Panc1 (cell line): ENCODE data around the gene ZNF672. TPM values are rescaled to one million over a fixed set of nuclear protein-coding genes. Genes with fewer than 3 reads are reported as not detected.

Experiments used
- ATAC-seq: fragments of 200-7000 bp; cut with Tn5 transposase; 2 replicates; pipeline ENCODE4 v1.9.1; 2020; ENCODE audit warnings: mild to moderate bottlenecking, moderate library complexity
- BruUV-seq: library from RNA; stranded (reverse); fragments of 400-500 nt; replicated peaks from 2 replicates; lab custom pipeline; 2021; lab: Mats Ljungman, UMichigan
- CTCF ChIA-PET: fragments of 300-600 bp; sonication (Branson Sonifier 250); formaldehyde crosslinking; loops from one replicate; lab custom pipeline; 2022; ENCODE audit warnings: antibody characterized with exemption; lab: Charles Lee
- POLR2A ChIA-PET: fragments of 300-600 bp; sonication (Branson Sonifier 250); formaldehyde crosslinking; loops from one replicate; lab custom pipeline; 2022; ENCODE audit warnings: antibody characterized with exemption; lab: Charles Lee
- DNase-seq: peaks from one replicate; pipeline ENCODE4 v3.0.0-alpha.2; 2010; ENCODE audit warnings: low read depth, low spot score
- H3K27ac ChIP-seq: 2 replicates; pipeline ENCODE4 v1.5.1; 2011; ENCODE audit warnings: mild to moderate bottlenecking, low read length, inconsistent platforms
- H3K27me3 ChIP-seq: fragments of 200-500 bp; sonication (Bioruptor generic); 2 replicates; pipeline ENCODE4 v1.6.0; 2014; ENCODE audit warnings: low read length, inconsistent platforms; ENCODE audit not compliant: control insufficient read depth, insufficient read depth
- H3K36me3 ChIP-seq: fragments of 200-500 bp; sonication (Bioruptor generic); 2 replicates; pipeline ENCODE4 v1.5.1; 2014; ENCODE audit warnings: inconsistent platforms, mild to moderate bottlenecking, low read length, moderate library complexity; ENCODE audit not compliant: control insufficient read depth, insufficient read depth
- H3K4me1 ChIP-seq: 2 replicates; pipeline ENCODE4 v1.5.1; 2011; ENCODE audit warnings: inconsistent platforms, mild to moderate bottlenecking, low read length, moderate library complexity; ENCODE audit not compliant: control insufficient read depth, insufficient read depth
- H3K4me3 ChIP-seq, 2 experiments: 2 replicates each; pipeline ENCODE4 v1.5.1; 2011 to 2012; ENCODE audit warnings: low read depth in 2 of 2, low read length in 2 of 2, mild to moderate bottlenecking in 2 of 2, inconsistent platforms in 1 of 2, moderate library complexity in 1 of 2
- H3K9me3 ChIP-seq: fragments of 200-500 bp; sonication (Bioruptor generic); 2 replicates; pipeline ENCODE4 v1.5.1; 2014; ENCODE audit warnings: low read depth, mild to moderate bottlenecking, inconsistent platforms, low read length, moderate library complexity; ENCODE audit not compliant: control insufficient read depth, insufficient read depth
- CTCF ChIP-seq: fragments of 450-650 bp; IDR thresholded peaks from 2 replicates; pipeline ENCODE4 v1.5.1; 2017; ENCODE audit warnings: mild to moderate bottlenecking
- POLR2AphosphoS5 ChIP-seq: IDR thresholded peaks from 2 replicates; pipeline ENCODE4 v1.6.1; 2012; ENCODE audit warnings: mild to moderate bottlenecking, low read depth, low read length, moderate library complexity
- REST ChIP-seq, 2 experiments: IDR thresholded peaks; 2 replicates each; pipeline ENCODE4 v1.6.1; 2011 to 2012; ENCODE audit warnings: low read depth in 2 of 2, control low read depth in 1 of 2, low read length in 1 of 2, mild to moderate bottlenecking in 1 of 2, moderate library complexity in 1 of 2; ENCODE audit not compliant: insufficient read depth in 1 of 2
- TCF7L2 ChIP-seq: IDR thresholded peaks from 2 replicates; pipeline ENCODE4 v1.6.1; 2011; ENCODE audit warnings: mild to moderate bottlenecking, low read depth, low read length, inconsistent platforms
- in situ Hi-C: cut with HindIII; loops from 2 replicates; pipeline ENCODE4 v1.10.0; 2016; ENCODE audit warnings: low sequenced_read_pairs, low pct_unique_long_range_greater_than_20kb
- intact Hi-C: fragments of 100-400 bp; cut with micrococcal nuclease; formaldehyde crosslinking; loops from one replicate; pipeline ENCODE4 v1.10.0; 2022; ENCODE audit not compliant: unreplicated experiment
- total RNA-seq: library from RNA; stranded (reverse); gene quantifications from one replicate; pipeline ENCODE4 v1.2.1, GENCODE V29; 2021; ENCODE audit not compliant: unreplicated experiment

Gene ZNF672
- total RNA-seq, 1 experiment from 2014 or later = 36.2 TPM

GRCh38 chr1:248805876-248806275 is 32.1 kb upstream of the ZNF672 start:
- no peaks in the 10 kb centered on the region for H3K9me3 ChIP-seq
- no peak overlapping the region for H3K4me3 ChIP-seq
- H3K4me1 ChIP-seq = no peaks in the 10 kb centered on the region
- no peaks in the 10 kb centered on the region for H3K36me3 ChIP-seq
- no peak overlapping the region for H3K27ac ChIP-seq
- no peaks in the 10 kb centered on the region for H3K27me3 ChIP-seq
- POLR2A ChIA-PET = no interaction called here
- intact Hi-C loops (loop anchor here (2.0 kb wide), 1 partner anchor 103 kb away; the partner anchor contains the start of gene OR14I1), in situ Hi-C loops (no loop called here)
- BruUV-seq = no TSS peak
- ATAC-seq (no peak), DNase-seq (no peak)
- TF ChIP-seq CTCF (no peak), REST (IDR thresholded peaks at IDR 0.05; ENCODE audit: insufficient read depth in 1 of 2, low read depth in 2 of 2, low read length in 1 of 2) (no peak), TCF7L2 (no peak), POLR2AphosphoS5 (no peak)
- CTCF ChIA-PET = interaction anchor here (0.6 to 1.5 kb wide), 3 partner anchors 13 to 109 kb away, joined by 3 to 5 read pairs (median 3); no protein-coding TSS in a partner anchor

GRCh38 chr1:248807067-248807737 is 30.8 kb upstream of the ZNF672 start:
- intact Hi-C loops = loop anchor here (1.0 to 2.0 kb wide), 2 partner anchors 104 to 185 kb away; partner anchors contain the start of gene OR14I1
- in situ Hi-C loops = no loop called here
- no peaks in the 10 kb centered on the region for H3K4me1 ChIP-seq
- peak; percentile 42 for DNase-seq
- ChIA-PET CTCF (interaction anchor here (0.9 to 1.5 kb wide), 4 partner anchors 19 to 111 kb away, joined by 3 to 5 read pairs (median 4); partner anchors contain the start of gene SH3BP5L), POLR2A (no interaction called here)
- BruUV-seq = no TSS peak
- TF ChIP-seq POLR2AphosphoS5 (no peak), CTCF (peak; percentile 90)
- no peaks in the 10 kb centered on the region for H3K36me3 ChIP-seq
- ATAC-seq = peak; percentile 94
- no peaks in the 10 kb centered on the region for H3K27me3 ChIP-seq
- H3K9me3 ChIP-seq = no peaks in the 10 kb centered on the region
- no peak overlapping the region for H3K27ac ChIP-seq
- no peak overlapping the region for H3K4me3 ChIP-seq
